ENCODE measurements around the gene YBX3. TPM values are rescaled to one million over a fixed set of nuclear protein-coding genes. Genes with fewer than 3 reads are reported as not detected.

The YBX3 gene
- total and polyA plus RNA-seq, 2 donors (not counting 1 experiment from before 2014, with no cell fraction given) = 60.8 to 191 TPM

GRCh38 chr12:10673659-10674384 lies 49.3 kb downstream of the YBX3 start, which contains the start of gene STYK1:
TSS of gene STYK1 (minus strand) at chr12:10674052. CDS start at chr12:10634618, 39,434 bp downstream.
- CTCF ChIA-PET = interaction anchor here (1.1 kb wide), 1 partner anchor 438 kb away, joined by 3 read pairs; no protein-coding TSS in a partner anchor
- DNase-seq (peak; percentile 65), ATAC-seq (ENCODE audit: low read depth) (peak; percentile 36)
- Histone ChIP-seq H3K9ac (ENCODE audit: low read length) (peak within 1 kb of the TSS; percentile 40), H3K27me3 (replicated peaks in 1 of 4; ENCODE audit: control extremely low read depth in 1 of 4, control insufficient read depth in 3 of 4, insufficient read depth in 4 of 4, low read length in 3 of 4) (peaks cover 0 to 19% (median 14%) of the 10 kb centered on the region in 4 experiments), H3K36me3 (replicated peaks in 1 of 2; ENCODE audit: control extremely low read depth in 1 of 2, control insufficient read depth in 1 of 2, extremely low read depth in 1 of 2, insufficient read depth in 2 of 2, low read length in 1 of 2) (no peaks in the 10 kb centered on the region), H3K9me3 (ENCODE audit: control extremely low read depth in 1 of 3, control insufficient read depth in 2 of 3, insufficient read depth in 1 of 3, low read length in 2 of 3) (peaks cover 0 to 8% (median 0%) of the 10 kb centered on the region in 3 donors), H3K4me3 (ENCODE audit: control extremely low read depth in 1 of 5, extremely low read depth in 1 of 5, insufficient read depth in 1 of 5, low read depth in 2 of 5, low read length in 4 of 5) (peak within 1 kb of the TSS; percentile 15 to 49 (median 41)), H3K4me1 (ENCODE audit: control insufficient read depth in 2 of 2, insufficient read depth in 2 of 2, low read length in 2 of 2) (peaks cover 16 to 30% of the 10 kb centered on the region in 2 donors), H2AFZ (ENCODE audit: insufficient read depth, low read depth, low read length, poor library complexity, severe bottlenecking) (peak within 1 kb of the TSS; percentile 17), H4K20me1 (ENCODE audit: control insufficient read depth, insufficient read depth, low read length, poor library complexity, severe bottlenecking) (no peaks in the 10 kb centered on the region), H3K4me2 (replicated peaks; ENCODE audit: low read depth, low read length, poor library complexity, severe bottlenecking) (peak within 1 kb of the TSS; percentile 71), H3K27ac (ENCODE audit: low read length in 2 of 2) (no peak within 1 kb of the TSS), H3K79me2 (ENCODE audit: control insufficient read depth, insufficient read depth, low read length) (no peaks in the 10 kb centered on the region)
- Mint-ChIP-seq H3K9me3 (ENCODE audit: insufficient read depth) (no peaks in the 10 kb centered on the region), H3K4me3 (peak within 1 kb of the TSS; percentile 79), H3K27me3 (peaks cover 52% of the 10 kb centered on the region), H3K27ac (no peak within 1 kb of the TSS), H3K4me1 (peaks cover 21% of the 10 kb centered on the region)
- POLR2A ChIA-PET = no interaction called here
- TF ChIP-seq EZH2 (IDR thresholded peaks at IDR 0.05; ENCODE audit: borderline replicate concordance, insufficient read depth, low read depth, low read length, poor library complexity, severe bottlenecking) (no peak), CTCF (IDR thresholded peaks at IDR 0.05) (peak; percentile 78)
- 0% methylated on average over 28 of the region's 35 CpGs for WGBS (ENCODE audit: insufficient coverage)
- intact Hi-C loops (cut with micrococcal nuclease) = loop anchor here (5.0 to 10.0 kb wide), 2 partner anchors 62 to 439 kb away; partner anchors contain the start of gene MAGOHB
